ENCODE measurements around the gene NCKAP1.

Gene NCKAP1

GRCh38 chr2:182863642-182864041 lies 174.6 kb downstream of the NCKAP1 start:
- Histone ChIP-seq H4K20me1 (ENCODE audit: insufficient read depth, low read length, poor library complexity, severe bottlenecking) (no peaks in the 10 kb centered on the region), H3K9me3 (ENCODE audit: insufficient read depth, low read depth, low read length) (no peaks in the 10 kb centered on the region), H3F3A (ENCODE audit: low read depth) (no peaks in the 10 kb centered on the region), H3K4me2 (ENCODE audit: low read depth, low read length, poor library complexity, severe bottlenecking) (no peak overlapping the region), H3K4me1 (ENCODE audit: insufficient read depth, low read length, poor library complexity, severe bottlenecking) (peaks cover 6% of the 10 kb centered on the region), H3K27me3 (ENCODE audit: insufficient read depth, low read length, poor library complexity, severe bottlenecking) (no peaks in the 10 kb centered on the region), H3K9ac (ENCODE audit: low read depth, low read length, poor library complexity, severe bottlenecking) (no peak overlapping the region), H3K36me3 (ENCODE audit: insufficient read depth, low read length) (no peaks in the 10 kb centered on the region), H2AFZ (ENCODE audit: low read length) (no peak overlapping the region), H3K9me2 (replicated peaks; ENCODE audit: low read depth, low read length) (no peaks in the 10 kb centered on the region), H3K4me3 (ENCODE audit: low read length, poor library complexity, severe bottlenecking) (no peak overlapping the region), H3K79me2 (ENCODE audit: insufficient read depth, low read length) (no peaks in the 10 kb centered on the region)
- TF ChIP-seq EZH2phosphoT487 (IDR thresholded peaks at IDR 0.05; ENCODE audit: borderline replicate concordance) (no peak), CTCF (conservative IDR thresholded peaks at IDR 0.05; ENCODE audit: low read length) (no peak)

GRCh38 chr2:182862091-182862490 lies 176.2 kb downstream of the NCKAP1 start:
- no peaks in the 10 kb centered on the region for H3K9me3 ChIP-seq (ENCODE audit: insufficient read depth, low read depth, low read length)

GRCh38 chr2:182860858-182861257 lies 177.4 kb downstream of the NCKAP1 start:
- Histone ChIP-seq H3K9me3 (ENCODE audit: insufficient read depth, low read depth, low read length) (no peaks in the 10 kb centered on the region), H3K4me2 (ENCODE audit: low read depth, low read length, poor library complexity, severe bottlenecking) (no peak overlapping the region), H3F3A (ENCODE audit: low read depth) (no peaks in the 10 kb centered on the region), H3K9ac (ENCODE audit: low read depth, low read length, poor library complexity, severe bottlenecking) (no peak overlapping the region), H3K4me3 (ENCODE audit: low read length, poor library complexity, severe bottlenecking) (no peak overlapping the region), H3K79me2 (ENCODE audit: insufficient read depth, low read length) (no peaks in the 10 kb centered on the region), H3K36me3 (ENCODE audit: insufficient read depth, low read length) (no peaks in the 10 kb centered on the region), H3K4me1 (ENCODE audit: insufficient read depth, low read length, poor library complexity, severe bottlenecking) (peaks cover 6% of the 10 kb centered on the region), H3K27me3 (ENCODE audit: insufficient read depth, low read length, poor library complexity, severe bottlenecking) (no peaks in the 10 kb centered on the region), H3K9me2 (replicated peaks; ENCODE audit: low read depth, low read length) (no peaks in the 10 kb centered on the region), H4K20me1 (ENCODE audit: insufficient read depth, low read length, poor library complexity, severe bottlenecking) (no peaks in the 10 kb centered on the region), H2AFZ (ENCODE audit: low read length) (no peak overlapping the region)
- TF ChIP-seq EZH2phosphoT487 (IDR thresholded peaks at IDR 0.05; ENCODE audit: borderline replicate concordance) (no peak), CTCF (conservative IDR thresholded peaks at IDR 0.05; ENCODE audit: low read length) (no peak)

More at GRCh38 chr2:182862091-182862490, 176.2 kb downstream of the NCKAP1 start:
- no peaks in the 10 kb centered on the region for H3K27me3 ChIP-seq (ENCODE audit: insufficient read depth, low read length, poor library complexity, severe bottlenecking)
- no peaks in the 10 kb centered on the region for H3K79me2 ChIP-seq (ENCODE audit: insufficient read depth, low read length)
- no peak overlapping the region for H3K4me2 ChIP-seq (ENCODE audit: low read depth, low read length, poor library complexity, severe bottlenecking)
- no peak overlapping the region for H3K4me3 ChIP-seq (ENCODE audit: low read length, poor library complexity, severe bottlenecking)
- no peak overlapping the region for H2AFZ ChIP-seq (ENCODE audit: low read length)
- no peak for TF ChIP-seq EZH2phosphoT487 (IDR thresholded peaks at IDR 0.05; ENCODE audit: borderline replicate concordance)
- H3F3A ChIP-seq (ENCODE audit: low read depth) = no peaks in the 10 kb centered on the region
- H3K4me1 ChIP-seq (ENCODE audit: insufficient read depth, low read length, poor library complexity, severe bottlenecking) = peaks cover 6% of the 10 kb centered on the region
- H3K9ac ChIP-seq (ENCODE audit: low read depth, low read length, poor library complexity, severe bottlenecking) = no peak overlapping the region
- H3K9me2 ChIP-seq (replicated peaks; ENCODE audit: low read depth, low read length) = no peaks in the 10 kb centered on the region
- H3K36me3 ChIP-seq (ENCODE audit: insufficient read depth, low read length) = no peaks in the 10 kb centered on the region
- no peaks in the 10 kb centered on the region for H4K20me1 ChIP-seq (ENCODE audit: insufficient read depth, low read length, poor library complexity, severe bottlenecking)

Data from Loucy (cell line).